Astrocyte (in vitro differentiated cells and primary cell): Measurements from ENCODE around the gene ARL6IP4.

Experiments
- CTCF ChIP-seq: IDR thresholded peaks from 2 replicates; pipeline ENCODE4 v1.5.1; 2011; ENCODE audit warnings: low read depth, mild to moderate bottlenecking, inconsistent platforms, low read length, moderate library complexity; ENCODE audit not compliant: insufficient read depth
- EZH2 ChIP-seq: IDR thresholded peaks from 2 replicates; pipeline ENCODE4 v1.6.1; 2012; ENCODE audit warnings: mild to moderate bottlenecking, low read length, inconsistent platforms; ENCODE audit not compliant: insufficient read depth

GRCh38 chr12:122977655-122978392 is 2.7 kb upstream of the ARL6IP4 start:
- TF ChIP-seq CTCF, result no peak
- TF ChIP-seq EZH2, result no peak
